Measurements from ENCODE around the gene POLN. TPM values are rescaled to one million over a fixed set of nuclear protein-coding genes. Genes with fewer than 3 reads are reported as not detected.

Gene POLN
- total and polyA plus RNA-seq, 11 donors: 0.38 to 4.5 (median 1.9) TPM

DNA sequence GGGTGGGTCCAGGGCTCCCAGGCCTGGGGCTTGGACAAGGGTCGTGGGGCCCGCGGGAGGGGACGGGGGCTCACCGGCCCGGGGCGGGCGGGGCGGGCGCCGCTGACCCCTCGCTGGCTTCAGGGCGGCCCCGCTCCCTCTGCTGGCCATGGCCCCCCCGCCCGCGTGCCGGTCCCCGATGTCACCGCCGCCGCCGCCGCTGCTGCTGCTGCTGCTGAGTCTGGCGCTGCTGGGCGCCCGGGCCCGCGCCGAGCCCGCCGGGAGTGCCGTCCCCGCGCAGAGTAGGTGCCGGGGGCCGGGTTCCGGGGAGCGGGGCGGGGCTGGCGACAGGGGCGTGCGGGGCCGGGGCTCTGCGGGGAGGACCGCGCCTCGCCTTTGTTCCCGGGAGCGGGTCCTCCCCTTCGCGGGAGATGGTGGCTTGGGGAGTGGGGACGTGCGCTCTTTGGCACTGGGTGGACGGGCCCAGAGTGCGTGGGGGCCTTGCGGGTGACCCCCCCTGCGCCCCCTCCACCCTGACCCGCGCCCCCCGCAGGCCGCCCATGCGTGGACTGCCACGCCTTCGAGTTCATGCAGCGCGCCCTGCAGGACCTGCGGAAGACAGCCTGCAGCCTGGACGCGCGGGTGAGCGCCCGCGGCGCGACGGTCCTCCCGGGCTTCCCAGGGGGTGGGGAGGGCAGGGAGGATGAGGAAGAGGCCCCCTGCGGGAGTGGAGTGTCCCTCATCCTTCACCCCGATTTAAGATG is 199.5 kb downstream of the POLN start:
- ATAC-seq: peak in 2 of 4 donors; percentile 4 to 55
- intact Hi-C loops (cut with DNase I): no loop called here
- DNase-seq: peak in 1 of 5 donors; percentile 30

DNA sequence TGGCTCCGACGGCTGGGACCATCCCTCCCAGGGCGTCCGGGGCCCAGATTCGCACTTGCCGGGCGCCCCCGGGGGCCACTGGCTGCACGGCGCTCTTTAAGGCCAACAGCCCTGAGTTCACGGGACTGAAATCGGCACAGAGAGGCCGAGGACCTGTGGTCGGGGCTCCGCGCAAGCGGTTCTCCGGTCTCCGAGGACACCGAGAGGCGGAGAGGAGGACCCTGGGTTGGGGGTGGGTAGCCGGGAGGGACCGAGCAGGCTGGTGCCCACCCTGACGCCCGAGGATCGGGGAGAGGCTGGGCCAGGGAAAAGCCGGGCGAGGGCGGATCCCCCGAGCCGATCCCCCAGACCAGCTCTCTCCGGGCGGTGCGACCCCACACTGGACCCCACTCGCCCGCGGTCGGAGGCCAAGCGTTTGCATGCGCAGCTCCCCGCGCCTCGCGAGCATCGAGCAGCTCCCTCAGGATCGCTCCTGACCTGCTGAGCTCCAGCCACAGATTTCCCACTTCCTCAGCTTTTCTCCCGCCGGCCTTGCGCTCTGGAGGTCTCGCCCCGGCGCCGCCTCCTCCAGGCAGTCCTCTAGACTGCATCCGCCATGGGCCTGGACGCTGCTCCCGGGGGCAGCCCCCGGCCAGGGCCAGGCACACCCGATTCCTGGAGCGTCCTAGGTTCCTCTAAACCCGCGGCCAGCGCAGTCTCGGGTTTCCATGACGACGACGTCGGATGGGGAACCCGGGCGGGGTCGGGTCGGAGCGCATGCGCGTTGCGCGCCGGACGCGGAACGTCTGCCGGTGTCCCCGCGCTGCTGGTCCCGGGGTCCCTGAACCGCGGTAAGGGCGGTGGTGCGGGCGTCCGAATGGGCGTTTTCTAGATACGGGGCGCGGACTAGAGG is 200.4 kb downstream of the POLN start:
- intact Hi-C loops (cut with DNase I): no loop called here
- Histone ChIP-seq H3K9me3 (peaks cover 0 to 5% (median 0%) of the 10 kb centered on the region in 12 donors), H3K27me3 (peaks cover 15 to 49% (median 33%) of the 10 kb centered on the region in 9 donors), H3K4me1 (peaks cover 0 to 28% (median 16%) of the 10 kb centered on the region in 12 donors), H3K27ac (no peak overlapping the region), H3K36me3 (no peaks in the 10 kb centered on the region), H3K4me3 (peak overlapping the region; percentile 34 to 91 (median 66))
- peak; percentile 32 to 76 (median 72) for ATAC-seq
- DNase-seq: peak; percentile 74 to 95 (median 83)
- TF ChIP-seq, protein P1, sequence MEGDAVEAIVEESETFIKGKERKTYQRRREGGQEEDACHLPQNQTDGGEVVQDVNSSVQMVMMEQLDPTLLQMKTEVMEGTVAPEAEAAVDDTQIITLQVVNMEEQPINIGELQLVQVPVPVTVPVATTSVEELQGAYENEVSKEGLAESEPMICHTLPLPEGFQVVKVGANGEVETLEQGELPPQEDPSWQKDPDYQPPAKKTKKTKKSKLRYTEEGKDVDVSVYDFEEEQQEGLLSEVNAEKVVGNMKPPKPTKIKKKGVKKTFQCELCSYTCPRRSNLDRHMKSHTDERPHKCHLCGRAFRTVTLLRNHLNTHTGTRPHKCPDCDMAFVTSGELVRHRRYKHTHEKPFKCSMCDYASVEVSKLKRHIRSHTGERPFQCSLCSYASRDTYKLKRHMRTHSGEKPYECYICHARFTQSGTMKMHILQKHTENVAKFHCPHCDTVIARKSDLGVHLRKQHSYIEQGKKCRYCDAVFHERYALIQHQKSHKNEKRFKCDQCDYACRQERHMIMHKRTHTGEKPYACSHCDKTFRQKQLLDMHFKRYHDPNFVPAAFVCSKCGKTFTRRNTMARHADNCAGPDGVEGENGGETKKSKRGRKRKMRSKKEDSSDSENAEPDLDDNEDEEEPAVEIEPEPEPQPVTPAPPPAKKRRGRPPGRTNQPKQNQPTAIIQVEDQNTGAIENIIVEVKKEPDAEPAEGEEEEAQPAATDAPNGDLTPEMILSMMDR (IDR thresholded peaks at IDR 0.05): no peak
- TF ChIP-seq POLR2A (IDR thresholded peaks at IDR 0.05): peak in 1 of 2 donors; percentile 34
- WGBS, 4 donors: 0 to 3% (median 1%) methylated on average over 24 to 94 of the region's 94 CpGs

More for the DNA sequence above, 199.5 kb downstream of the POLN start:
- Histone ChIP-seq H3K27me3 (peaks cover 22 to 58% (median 40%) of the 10 kb centered on the region in 9 donors), H3K36me3 (no peaks in the 10 kb centered on the region), H3K27ac (no peak overlapping the region), H3K4me1 (peaks cover 0 to 28% (median 16%) of the 10 kb centered on the region in 12 donors), H3K4me3 (peak overlapping the region; percentile 34 to 91 (median 66)), H3K9me3 (peaks cover 0 to 5% (median 0%) of the 10 kb centered on the region in 12 donors)
- TF ChIP-seq, protein P1 (IDR thresholded peaks at IDR 0.05): peak in 1 of 12 donors; percentile 3
- no peak for TF ChIP-seq POLR2A (IDR thresholded peaks at IDR 0.05)
- WGBS, 4 donors: 2 to 6% (median 4%) methylated on average over 2 to 80 of the region's 80 CpGs

DNA sequence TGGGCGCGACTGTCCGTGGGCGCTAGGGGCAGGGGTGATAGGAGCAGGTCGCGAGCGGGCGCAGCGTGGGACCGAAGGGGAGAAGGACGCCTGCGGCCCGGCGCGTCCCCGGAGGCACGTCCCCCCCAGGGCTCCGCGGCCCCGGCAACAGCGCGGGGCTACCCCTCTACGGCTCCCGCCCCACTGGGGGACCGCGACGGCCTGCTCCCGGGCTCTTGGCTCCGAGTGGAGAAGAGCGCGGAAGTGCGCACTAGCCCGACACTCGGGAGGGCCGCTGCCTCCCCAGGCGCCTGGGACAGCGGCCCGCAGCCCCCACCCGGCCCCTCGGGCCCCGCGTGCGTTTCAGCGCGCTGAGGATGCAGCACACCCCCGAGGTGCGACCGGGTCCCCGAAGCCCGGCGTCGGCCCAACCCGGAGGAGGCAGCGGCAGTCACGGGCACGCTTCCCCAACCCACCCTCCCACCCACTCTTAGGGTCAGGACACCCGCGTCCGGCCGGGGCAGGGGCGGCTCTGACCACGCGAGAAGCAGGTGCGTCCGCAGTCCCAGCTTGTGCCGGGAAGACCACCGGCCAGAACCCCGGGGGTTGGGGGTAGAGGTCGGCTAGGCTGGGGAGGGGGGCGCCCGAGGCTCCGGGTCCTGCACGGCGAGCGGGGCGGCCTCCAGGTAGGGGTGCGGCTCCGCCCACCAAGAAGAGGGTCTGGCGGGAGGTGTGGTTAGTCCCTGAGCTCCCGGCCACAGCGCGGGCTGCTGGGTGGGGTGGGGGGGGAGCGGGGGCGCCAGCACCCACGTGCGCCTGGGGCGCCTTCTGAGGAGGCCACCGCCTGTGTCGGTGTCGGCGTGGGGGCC is 201.3 kb downstream of the POLN start:
- H3K27me3 ChIP-seq: peaks cover 15 to 49% (median 33%) of the 10 kb centered on the region in 9 donors
- no peak overlapping the region for H3K27ac ChIP-seq
- H3K4me3 ChIP-seq: peak overlapping the region; percentile 34 to 91 (median 66)
- no peak for DNase-seq
- peaks cover 0 to 5% (median 0%) of the 10 kb centered on the region in 12 donors for H3K9me3 ChIP-seq
- peaks cover 0 to 28% (median 16%) of the 10 kb centered on the region in 12 donors for H3K4me1 ChIP-seq
- no peak for ATAC-seq
- 5 to 12% (median 8%) methylated on average over 21 to 91 of the region's 91 CpGs for WGBS, 4 donors
- TF ChIP-seq POLR2A (IDR thresholded peaks at IDR 0.05): no peak
- TF ChIP-seq, protein P1 (IDR thresholded peaks at IDR 0.05): no peak
- intact Hi-C loops (cut with DNase I): no loop called here
- no peaks in the 10 kb centered on the region for H3K36me3 ChIP-seq
